Colonic mucosa (tissue), 4 donors: ENCODE measurements around the gene CLEC16A. TPM values are rescaled to one million over a fixed set of nuclear protein-coding genes. Genes with fewer than 3 reads are reported as not detected.

Experiments
- DNase-seq: peaks from one replicate; pipeline ENCODE4 v3.0.0-alpha.2; 2020
- H3K27ac ChIP-seq: fragments of 200-600 bp; one replicate; pipeline ENCODE4 v1.8.0; 2021
- H3K27me3 ChIP-seq: fragments of 200-600 bp; one replicate; pipeline ENCODE4 v1.8.0; 2021
- H3K36me3 ChIP-seq: fragments of 200-600 bp; one replicate; pipeline ENCODE4 v1.8.0; 2021
- H3K4me1 ChIP-seq: fragments of 200-600 bp; one replicate; pipeline ENCODE4 v1.8.0; 2021; ENCODE audit warnings: mild to moderate bottlenecking
- H3K4me3 ChIP-seq: fragments of 200-600 bp; one replicate; pipeline ENCODE4 v1.8.0; 2021
- H3K9ac ChIP-seq, 2 donors: one replicate each; pipeline ENCODE4 v1.7.0; 2013; ENCODE audit warnings: control low read depth in 2 of 2, low read depth in 2 of 2, low read length in 2 of 2
- H3K9me3 ChIP-seq: fragments of 200-600 bp; one replicate; pipeline ENCODE4 v1.8.0; 2021
- CTCF ChIP-seq: fragments of 200-600 bp; IDR thresholded peaks from one replicate; pipeline ENCODE4 v1.8.0; 2022; ENCODE audit warnings: antibody characterized with exemption, mild to moderate bottlenecking
- intact Hi-C: fragments of 100-400 bp; cut with DNase I; formaldehyde crosslinking; loops from one replicate; pipeline ENCODE4 v1.14.1; 2022
- total RNA-seq, 2 donors: library from RNA; stranded (reverse); fragmentation: NEBNext Ultra II Directional in 1 of 2; extraction: Animal tissue kit (Norgen Biotek cat#: 25700) in 1 of 2; gene quantifications; one replicate each; pipeline ENCODE4 v1.2.1, GENCODE V29; 2021
- donor health status: healthy.
- donor health status: DM: no; HTN: no; CAD: no.
- donor health status: DM: no; HTN: no; CAD: no.

CLEC16A gene
- total RNA-seq, 2 donors from 2014 or later = 24.9 to 29.6 TPM

- intact Hi-C loops = no loop called here
- no peak for DNase-seq
- TF ChIP-seq CTCF = no peak
- Histone ChIP-seq H3K27ac (no peak overlapping the region), H3K4me3 (no peak overlapping the region), H3K36me3 (no peaks in the 10 kb centered on the region), H3K9me3 (no peaks in the 10 kb centered on the region), H3K4me1 (no peaks in the 10 kb centered on the region), H3K9ac (no peak overlapping the region), H3K27me3 (no peaks in the 10 kb centered on the region)
These were observed 33.1 kb upstream of the CLEC16A start for GRCh38 chr16:10911267-10911666.

- Histone ChIP-seq H3K27me3 (no peaks in the 10 kb centered on the region), H3K27ac (no peak overlapping the region), H3K9me3 (no peaks in the 10 kb centered on the region), H3K4me3 (no peak overlapping the region), H3K4me1 (no peaks in the 10 kb centered on the region), H3K9ac (no peak overlapping the region), H3K36me3 (no peaks in the 10 kb centered on the region)
- TF ChIP-seq CTCF = no peak
- intact Hi-C loops = loop anchor here (5.0 kb wide), 2 partner anchors 169 to 404 kb away; no protein-coding TSS in a partner anchor
- DNase-seq = no peak
These were observed 27.8 kb upstream of the CLEC16A start for GRCh38 chr16:10916534-10916933.

- Histone ChIP-seq H3K4me3 (no peak overlapping the region), H3K9ac (no peak overlapping the region), H3K27me3 (no peaks in the 10 kb centered on the region), H3K36me3 (no peaks in the 10 kb centered on the region), H3K4me1 (no peaks in the 10 kb centered on the region), H3K9me3 (no peaks in the 10 kb centered on the region), H3K27ac (no peak overlapping the region)
- DNase-seq = peak; percentile 95
- intact Hi-C loops = loop anchor here (5.0 kb wide), 2 partner anchors 171 to 406 kb away; no protein-coding TSS in a partner anchor
- peak; percentile 93 for TF ChIP-seq CTCF
These were observed 25.9 kb upstream of the CLEC16A start for GRCh38 chr16:10918294-10919002.

GRCh38 chr16:10919003-10919351, 25.4 kb upstream of the CLEC16A start:
- intact Hi-C loops = loop anchor here (5.0 kb wide), 2 partner anchors 172 to 407 kb away; no protein-coding TSS in a partner anchor
- H3K27me3 ChIP-seq = no peaks in the 10 kb centered on the region
- H3K9me3 ChIP-seq = no peaks in the 10 kb centered on the region
- no peak overlapping the region for H3K4me3 ChIP-seq
- no peaks in the 10 kb centered on the region for H3K36me3 ChIP-seq
- no peak for TF ChIP-seq CTCF
- H3K4me1 ChIP-seq = no peaks in the 10 kb centered on the region
- no peak overlapping the region for H3K9ac ChIP-seq
- DNase-seq = no peak
- H3K27ac ChIP-seq = no peak overlapping the region

GRCh38 chr16:10920726-10921427, 23.5 kb upstream of the CLEC16A start:
- H3K27ac ChIP-seq = no peak overlapping the region
- H3K9me3 ChIP-seq = no peaks in the 10 kb centered on the region
- DNase-seq = no peak

More at GRCh38 chr16:10920726-10921427, 23.5 kb upstream of the CLEC16A start:
- Histone ChIP-seq H3K4me1 (no peaks in the 10 kb centered on the region), H3K27me3 (no peaks in the 10 kb centered on the region), H3K36me3 (no peaks in the 10 kb centered on the region), H3K4me3 (no peak overlapping the region), H3K9ac (no peak overlapping the region)
- TF ChIP-seq CTCF = no peak
- intact Hi-C loops = loop anchor here (10.0 kb wide), 1 partner anchor 256 kb away; no protein-coding TSS in a partner anchor
